Left hindlimb (tissue), 1 donor: ENCODE data around the gene LRBA.
"Not testable (repeated sequence)": the region's sequence is repeated elsewhere in the genome, so short reads cannot be mapped to it uniquely, and the experiment has no call there.

Experiments
- DNase-seq: peaks from one replicate; pipeline ENCODE4 v3.0.0-alpha.2; 2018

Gene LRBA

DNA sequence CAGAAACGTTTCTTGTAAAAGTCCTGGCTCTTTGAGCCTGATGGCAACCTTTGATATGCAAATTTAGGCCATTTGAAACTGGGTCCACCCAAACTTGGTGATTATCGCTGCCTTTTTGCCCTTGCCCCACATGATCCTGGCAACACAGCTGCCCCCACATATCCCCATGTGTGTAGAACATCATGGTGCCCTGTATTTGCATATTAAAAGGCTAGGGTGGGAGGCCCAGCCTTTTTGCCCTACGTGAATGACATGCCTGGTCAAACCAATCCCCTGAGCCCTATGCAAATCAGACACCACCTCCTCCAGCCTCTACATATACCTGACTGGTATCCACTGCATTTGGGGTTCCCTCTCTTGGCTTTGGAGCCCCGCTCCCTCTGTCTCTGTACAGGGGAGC lies 230.8 kb downstream of the LRBA start:
- DNase-seq: no peak

DNA sequence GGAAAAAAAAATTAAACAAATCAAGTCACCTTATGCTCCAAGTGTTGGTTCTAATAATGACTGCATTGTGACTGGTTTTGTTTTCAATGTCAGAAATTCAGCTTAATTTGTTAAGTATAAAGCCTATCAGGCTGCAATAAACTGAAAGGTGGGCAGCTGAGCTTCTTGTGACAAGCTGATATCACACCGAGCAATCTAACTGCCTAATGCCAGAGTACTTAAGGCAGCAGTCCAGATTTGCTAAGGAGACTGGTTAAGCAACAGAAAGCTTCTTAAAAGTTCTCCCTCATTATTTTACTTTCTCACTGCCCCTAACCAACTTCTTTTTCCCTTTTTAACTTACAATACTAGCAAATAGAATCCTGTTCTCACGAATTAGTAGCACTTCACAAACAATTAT lies 232.2 kb downstream of the LRBA start:
- no peak for DNase-seq

DNA sequence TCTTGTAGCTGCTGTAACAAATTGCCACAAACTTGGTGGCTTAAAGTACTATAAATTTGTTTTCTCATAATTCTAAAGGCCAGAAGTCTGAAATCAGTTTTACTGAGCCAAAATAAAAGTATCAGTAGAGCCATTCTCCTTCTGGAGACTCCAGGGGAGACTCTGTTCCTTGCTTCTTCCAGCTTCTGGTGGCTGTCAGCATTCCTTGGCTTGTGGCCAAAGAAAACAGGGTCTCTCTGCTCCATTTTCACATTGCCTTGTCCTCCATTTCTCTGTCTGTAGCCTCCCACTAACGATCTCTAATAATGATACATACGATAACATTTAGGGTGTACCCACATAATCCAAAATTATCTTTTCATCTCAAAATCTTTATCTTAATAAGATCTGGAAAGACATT lies 232.8 kb downstream of the LRBA start:
- no peak for DNase-seq

DNA sequence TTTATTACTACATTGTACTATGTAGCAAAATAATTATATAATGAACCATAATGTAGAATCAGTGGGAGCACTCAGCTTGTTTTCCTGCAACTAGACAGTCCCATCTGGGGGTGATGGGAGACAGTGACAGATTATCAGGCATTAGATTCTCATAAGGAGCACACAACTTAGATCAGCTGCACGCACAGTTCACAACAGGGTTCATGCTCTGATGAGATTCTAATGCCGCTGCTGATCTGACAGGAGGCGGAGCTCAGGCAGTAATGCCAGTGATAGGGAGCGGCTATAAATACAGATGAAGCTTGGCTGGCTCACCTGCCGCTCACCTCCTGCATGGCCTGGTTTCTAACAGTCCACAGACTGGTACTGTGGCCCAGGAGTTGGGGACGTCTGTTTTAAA lies 233.9 kb downstream of the LRBA start:
- DNase-seq: no peak

DNA sequence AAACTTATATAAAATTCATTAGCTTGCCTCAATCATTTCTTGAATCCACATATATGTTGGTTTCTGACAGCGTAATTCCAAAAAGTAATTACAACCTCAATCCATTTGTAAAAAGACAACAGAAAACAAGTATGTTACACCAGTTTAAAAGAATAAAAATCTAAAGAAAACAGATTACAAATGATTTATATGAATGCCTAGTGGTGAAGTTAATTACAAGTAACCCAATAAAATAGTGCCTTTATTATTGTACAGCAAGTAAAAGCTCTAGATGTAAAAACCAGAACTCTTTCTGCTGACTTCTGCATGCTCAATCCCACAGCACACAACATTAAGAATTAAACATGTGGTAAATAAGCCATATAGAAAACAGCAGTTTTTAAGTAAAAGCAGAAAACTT lies 235.4 kb downstream of the LRBA start:
- DNase-seq: no peak

DNA sequence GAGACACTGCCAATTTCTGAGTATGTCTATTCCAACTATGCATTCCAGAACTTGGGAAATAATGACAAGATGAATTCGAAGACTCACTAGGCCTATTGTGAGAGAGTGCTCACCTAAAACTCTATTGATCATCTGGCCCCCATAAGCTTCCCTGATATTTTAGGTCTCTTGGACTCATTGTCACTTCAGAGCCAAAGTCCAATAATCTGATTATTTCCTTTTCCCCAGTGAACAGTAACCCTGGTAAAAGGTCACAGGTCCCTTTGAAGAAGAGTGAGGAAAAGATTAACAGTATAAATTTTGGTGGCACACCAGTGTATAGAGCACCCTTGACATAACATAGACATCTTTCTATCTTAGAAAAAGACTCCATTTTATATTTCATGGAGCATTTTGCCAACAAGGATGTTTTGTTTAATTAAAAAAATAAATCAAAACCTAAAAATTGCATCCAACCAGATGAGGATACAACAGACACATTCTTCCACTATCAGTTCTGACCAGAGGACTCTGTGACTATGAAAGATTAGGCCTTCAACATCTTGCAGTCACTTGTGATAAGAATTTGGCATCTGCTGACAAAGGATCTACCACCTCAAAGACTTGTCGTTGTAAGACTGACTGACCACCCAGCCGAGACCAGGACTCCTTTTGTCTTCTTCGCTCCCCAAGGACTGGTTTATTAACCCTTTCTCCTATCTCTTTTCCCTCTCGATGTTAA lies 241.2 kb downstream of the LRBA start:
- no peak for DNase-seq

DNA sequence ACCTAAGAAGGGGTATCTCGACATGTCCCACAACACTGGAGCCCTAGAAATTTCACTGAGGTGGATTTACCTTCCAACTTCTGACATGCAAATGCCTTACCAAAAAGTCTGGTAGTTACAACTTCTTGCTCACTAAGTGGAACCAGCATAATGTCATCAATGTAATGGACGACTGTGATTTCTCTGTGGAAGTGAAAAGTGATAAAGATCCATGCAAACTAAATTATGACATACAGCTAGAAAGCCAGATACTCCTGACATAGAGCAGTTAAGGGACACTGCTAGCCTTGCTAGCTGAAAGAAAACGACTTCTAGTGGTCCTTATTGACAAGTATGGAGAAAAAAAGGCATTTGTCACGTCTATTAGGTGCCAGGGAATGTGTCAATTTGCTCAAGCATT lies 242.1 kb downstream of the LRBA start:
- DNase-seq: no peak

DNA sequence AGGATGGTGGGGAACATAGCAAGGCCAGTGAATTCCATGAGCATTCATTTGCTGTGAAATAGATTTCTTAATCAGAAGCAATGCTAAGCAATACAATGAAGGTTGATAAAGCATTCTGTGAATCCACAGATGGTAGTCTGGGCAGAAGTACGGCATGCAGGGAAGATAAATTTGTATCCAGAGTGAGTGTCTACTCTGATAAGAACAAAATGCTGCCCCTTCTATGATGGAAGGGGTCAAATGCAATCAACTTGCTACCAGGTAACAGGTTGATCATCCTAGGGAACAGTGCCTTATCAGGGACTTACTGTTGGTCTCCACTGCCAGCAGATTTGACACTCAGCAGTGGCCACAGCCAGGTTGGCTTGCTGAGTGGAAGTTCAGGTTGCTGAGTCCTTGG lies 243.7 kb downstream of the LRBA start:
- DNase-seq: no peak

DNA sequence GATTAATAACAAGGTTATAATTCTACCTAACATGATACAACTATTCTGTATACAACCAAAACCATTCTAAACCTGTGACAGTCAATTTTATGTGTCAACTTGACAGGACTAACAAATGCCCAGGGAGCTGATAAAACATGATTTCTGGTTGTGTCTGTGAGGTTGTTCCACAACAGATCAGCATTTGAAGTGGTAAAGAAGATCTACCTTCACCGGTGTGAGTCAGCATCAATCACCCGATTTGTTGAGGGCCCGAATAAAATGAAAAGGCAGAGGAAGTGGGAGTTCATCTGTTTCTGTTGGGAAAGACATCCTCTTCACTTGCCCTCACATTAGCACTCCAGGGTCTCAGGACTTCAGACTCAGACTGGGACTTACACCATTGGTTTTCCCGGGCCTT lies 245.2 kb downstream of the LRBA start:
- no peak for DNase-seq

DNA sequence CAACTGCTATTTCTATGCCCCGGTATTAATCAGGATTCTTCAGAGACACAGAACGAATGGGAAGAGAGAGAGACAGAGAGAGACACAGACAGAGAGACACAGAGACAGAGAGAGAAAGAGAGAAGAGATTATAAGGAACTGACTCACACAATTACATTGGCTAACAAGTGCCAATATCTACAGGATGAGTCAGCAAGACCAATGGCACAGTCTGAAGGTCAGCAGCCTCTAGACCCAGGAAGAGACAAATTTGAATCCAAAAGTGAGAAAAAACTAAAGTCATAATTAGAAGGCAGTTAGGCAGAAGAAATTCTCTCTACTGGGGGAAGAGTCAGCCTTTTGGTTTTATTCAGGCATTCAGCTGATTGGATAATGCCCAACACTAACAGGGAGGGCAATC lies 245.8 kb downstream of the LRBA start:
- no peak for DNase-seq

DNA sequence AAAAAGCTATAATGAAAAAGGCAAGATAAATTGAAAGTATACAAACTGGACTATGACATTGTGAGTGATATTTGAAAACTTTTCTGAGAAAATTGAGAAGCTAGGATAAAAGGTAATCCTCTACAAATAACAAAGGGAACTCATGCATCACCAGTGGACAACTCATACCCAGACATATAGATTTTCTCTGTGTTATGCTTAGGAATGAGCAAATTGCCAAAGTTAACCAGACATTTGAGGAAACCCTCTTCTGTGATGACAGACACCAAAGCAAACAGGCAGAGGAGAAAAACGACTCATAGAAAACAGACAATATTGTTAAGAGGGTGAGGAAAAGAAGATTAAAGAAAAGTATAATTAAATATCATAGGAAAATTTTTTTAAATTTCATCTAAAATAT lies 246.6 kb downstream of the LRBA start:
- no peak for DNase-seq

DNA sequence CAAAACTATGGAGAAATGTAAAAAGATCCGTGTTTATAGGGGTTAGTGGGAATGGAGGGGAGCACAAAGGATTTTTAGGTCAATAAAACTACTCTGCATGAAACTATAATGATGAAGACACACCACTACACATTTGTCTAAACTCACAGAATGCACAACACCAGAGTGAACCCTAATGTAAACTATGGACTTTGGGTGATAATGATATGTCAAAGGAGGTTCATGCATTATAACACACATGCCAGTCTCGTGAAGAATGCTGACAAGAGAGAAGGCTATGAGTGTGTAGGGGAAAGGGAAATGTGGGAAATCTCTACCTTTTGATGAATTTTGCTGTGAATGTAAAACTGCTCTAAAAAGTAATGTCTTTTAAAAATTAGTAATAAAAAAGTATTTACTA lies 249.9 kb downstream of the LRBA start:
- DNase-seq: no peak

DNA sequence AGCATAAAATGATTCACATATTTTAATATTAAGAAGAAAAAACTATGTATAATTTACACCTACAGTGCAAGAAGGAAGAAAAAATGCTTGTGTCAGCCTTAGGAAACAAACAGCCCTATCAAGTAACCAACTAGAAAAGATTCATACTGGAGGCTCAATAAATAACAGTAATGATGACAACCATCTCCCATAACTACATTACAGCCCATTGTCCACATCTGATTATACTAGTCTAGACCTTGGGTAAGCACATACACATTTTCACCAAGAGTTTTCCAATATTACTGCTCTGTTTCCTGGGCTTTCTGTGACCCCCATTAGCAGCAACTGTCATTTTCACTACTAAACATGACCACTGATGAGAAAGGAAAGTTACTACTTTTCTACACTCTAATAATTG lies 263.4 kb downstream of the LRBA start:
- no peak for DNase-seq

DNA sequence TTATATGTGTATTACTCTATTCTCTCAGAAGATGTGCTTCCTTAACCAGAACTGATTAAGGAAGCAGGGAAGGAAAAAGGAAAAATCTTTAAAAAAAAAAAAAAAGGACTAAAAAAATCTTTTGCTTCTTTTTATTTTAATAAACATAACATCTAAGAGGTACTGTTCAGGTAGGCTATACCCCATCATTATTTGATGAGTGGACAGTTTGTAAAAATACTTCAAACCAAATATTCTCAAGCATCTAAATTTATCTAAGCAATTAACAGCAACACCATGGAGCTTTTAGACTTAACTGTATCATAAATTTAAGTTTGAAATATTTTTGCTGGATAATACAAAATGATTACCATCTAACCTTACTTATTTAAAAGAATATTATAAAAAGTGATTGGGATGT lies 264.3 kb downstream of the LRBA start:
- no peak for DNase-seq

DNA sequence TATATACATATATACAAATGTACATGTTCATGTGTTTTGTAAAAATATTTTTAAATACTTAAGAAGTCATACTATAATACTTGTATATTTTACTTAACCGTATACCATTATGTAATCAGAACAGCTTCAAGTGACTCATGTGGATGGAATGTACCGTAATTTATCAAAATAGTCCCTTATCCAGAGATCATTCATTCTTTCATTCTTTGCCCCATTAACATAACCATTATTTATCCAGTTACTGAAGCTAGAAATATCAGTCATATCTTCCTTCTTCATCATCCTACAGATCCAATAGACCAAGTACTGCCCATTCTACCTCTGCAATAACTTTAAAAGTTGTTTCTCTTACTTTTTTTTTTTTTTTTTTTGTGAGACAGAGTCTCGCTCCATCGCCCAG lies 268.9 kb downstream of the LRBA start:
- no peak for DNase-seq

DNA sequence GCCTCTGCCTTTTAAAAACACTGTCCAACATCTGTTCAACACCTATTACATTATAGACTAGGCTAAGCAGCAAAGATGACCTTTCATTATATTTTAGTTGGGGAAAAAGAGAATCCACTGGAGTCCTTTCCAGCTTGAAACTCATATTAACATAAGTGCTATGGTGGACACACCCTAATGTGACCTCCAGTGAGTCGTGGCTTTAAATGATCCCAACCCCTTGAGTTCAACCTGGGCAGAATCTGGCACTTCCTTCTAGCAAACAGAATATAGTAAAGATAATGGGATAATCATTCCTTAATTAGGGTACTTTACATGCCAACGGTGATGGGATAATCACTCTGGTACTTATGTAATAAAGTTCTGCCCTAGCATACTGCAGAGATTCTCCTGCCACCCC lies 270.5 kb downstream of the LRBA start:
- DNase-seq: no peak

DNA sequence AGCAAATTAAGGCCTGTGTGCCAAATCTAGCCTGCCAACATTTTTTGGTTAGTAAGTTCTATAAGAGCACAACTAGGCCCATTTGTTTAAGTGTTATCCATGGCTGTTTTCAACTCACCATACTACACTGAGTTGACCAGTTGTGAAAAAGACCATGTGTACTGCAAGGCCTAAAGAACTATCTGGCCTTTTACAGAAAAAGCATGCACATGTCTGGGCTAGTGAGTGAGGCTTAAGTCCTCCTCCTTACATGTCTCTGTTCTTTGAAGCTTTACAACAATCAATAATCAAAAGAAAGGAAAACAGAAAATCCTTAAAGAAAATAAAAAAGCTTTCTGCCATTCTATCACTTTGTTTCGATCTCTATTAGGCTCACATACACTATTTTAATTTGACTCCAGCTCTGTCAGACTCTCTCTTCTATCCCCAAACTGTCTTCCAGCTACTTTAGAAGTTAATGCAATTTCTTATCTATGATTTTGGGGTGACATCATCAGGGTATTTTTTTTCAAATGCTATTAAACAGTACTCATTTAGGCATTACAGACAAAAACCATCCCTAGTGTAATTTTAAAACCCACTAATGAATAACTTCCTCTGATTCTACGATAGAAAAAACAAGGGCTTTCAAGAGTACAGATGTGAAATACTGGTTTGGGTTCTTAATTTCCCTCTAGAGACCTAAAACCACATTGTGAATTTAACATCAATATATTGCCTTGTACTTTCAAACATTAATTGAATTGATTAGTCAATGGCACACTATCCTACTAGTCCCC lies 271.3 kb downstream of the LRBA start:
- no peak for DNase-seq

DNA sequence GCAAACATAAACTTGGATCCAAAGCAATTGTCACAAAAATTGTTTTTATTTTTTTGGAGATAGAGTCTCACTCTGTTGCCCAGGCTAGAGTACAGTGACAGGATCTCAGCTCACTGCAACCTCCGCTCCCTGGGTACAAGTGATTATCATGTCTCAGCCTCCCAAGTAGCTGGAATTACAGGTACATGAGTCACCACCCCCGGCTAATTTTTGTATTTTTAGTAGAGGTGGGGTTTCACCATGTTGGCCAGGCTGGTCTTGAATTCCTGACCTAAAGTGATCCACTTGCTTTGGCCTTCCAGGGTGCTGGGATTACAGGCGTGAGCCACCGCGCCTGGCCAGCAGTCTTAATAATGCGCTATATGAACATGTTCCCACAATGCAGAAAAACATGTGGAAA lies 272.2 kb downstream of the LRBA start:
- DNase-seq: not testable (repeated sequence)

DNA sequence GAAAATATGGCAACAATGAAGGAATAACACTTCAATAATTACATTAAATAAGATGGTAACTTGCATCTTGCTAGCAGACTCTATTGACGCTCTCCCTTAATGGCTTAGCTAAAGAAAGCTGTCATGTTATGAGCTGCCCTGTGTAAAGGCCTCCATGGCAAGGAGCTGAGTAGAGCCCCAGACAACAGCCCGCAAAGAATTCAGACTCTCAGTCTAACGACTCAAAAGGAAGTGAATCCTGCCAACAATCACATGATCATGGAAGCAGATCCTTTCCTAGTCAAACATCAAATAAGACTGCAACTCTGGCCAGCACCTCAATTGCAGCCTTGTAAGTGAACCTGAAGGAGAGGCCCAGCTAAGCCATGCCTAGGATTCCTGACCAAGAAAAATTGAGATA lies 275.5 kb downstream of the LRBA start:
- DNase-seq: no peak

DNA sequence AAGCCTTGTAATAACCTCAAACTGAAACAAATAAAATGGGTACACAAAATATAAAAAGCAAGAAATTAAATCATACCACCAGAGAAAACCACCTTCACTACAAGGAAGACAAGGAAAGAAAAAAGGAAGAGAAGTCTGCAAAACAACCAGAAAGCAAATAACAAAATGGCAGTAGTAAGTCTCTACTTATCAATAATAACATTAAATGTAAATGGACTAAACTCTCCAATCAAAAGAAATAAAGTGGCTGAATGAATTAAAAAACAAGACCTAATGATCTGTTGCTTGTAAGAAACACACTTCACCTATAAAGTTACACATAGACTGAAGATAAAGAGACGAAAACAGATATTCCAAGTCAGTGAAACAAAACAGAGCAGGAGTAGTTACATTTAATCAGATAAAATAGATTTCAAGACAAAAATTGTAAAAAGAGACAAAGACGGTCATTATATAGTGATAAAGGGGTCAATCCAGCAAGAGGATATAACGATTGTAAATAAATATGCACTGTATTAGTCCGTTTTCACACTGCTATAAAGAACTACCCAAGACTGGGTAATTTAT lies 289.0 kb downstream of the LRBA start:
- DNase-seq: no peak

DNA sequence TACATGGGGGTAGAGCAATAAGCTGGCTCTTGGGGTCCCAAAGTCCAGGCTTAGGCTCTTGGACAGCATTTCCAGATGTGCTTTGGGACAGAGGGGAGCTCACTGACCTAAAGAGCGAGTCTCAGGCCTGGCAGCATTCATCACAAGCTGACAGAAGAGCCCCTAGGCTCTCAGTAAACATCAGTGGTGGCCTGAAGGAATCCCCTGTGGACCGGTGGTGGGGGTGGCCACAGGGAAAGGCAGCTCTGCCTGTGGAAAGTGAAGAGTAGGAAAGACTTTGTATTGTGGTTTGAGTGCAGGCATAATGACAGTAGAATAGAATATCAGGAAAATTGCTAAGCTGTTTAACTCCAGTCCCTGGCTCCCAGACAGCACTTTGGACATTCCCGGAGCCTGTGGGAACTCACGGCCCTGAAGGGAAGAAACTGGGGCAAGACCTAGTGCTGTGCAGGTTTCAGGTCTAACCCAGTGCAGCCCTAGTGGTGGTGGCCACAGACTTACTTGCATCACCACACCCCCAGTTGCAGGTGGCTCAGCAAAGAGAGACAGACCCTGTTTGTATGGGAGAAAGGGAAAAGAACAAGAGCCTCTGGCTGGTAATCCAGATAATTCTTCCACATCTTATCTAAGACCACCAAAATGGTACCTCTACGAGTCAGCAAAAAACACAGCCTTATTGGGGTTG lies 291.2 kb downstream of the LRBA start:
- DNase-seq: no peak

DNA sequence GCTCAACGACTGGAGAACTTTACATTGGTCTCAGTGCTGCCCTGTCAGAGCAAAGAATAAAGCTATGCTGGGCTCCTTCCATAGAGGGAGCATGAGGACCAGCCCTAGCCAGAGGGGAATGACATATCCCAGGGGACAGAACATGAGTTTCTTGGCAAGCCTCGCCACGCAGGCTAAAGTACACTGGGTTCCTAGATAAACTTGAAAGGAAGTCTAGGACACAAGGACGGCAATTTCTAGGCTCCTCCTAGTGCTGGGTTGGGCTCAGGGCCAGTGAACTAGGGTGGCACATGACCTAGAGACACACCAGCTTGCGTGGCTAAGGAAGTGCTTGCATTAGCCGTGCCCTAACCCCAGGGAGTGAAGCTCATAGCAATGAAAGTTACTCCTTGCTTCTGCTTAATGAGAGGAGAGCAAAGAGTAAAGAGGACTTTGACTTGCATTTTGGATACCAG lies 292.1 kb downstream of the LRBA start:
- peak; percentile 37 for DNase-seq

DNA sequence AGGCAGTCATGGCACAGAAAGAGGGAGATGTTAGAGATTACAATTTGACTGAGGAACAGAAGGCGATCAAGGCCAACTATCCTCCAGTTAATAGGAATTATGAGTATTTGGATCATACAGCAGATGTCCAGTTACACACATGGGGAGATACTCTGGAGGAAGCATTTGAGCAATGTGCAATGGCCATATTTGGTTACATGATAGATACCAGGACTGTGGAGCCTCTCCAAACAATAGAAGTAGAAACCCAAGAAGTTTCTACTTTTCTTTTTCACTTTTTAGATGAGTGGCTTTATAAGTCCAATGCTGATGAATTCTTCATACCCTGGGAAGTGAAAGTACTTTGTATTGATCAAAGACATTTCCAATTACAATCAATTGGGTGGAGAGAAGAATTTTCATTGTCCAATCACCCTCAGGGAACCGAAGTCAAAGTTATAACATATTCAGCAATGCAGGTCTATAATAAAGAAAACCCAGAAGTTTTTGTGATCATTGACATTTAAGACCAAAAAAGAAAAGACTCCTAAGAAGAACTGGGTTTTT lies 294.0 kb downstream of the LRBA start:
- DNase-seq: no peak
